ENCODE data around the gene STYXL1. TPM values are rescaled to one million over a fixed set of nuclear protein-coding genes. Genes with fewer than 3 reads are reported as not detected.

Gene STYXL1
- total RNA-seq, 4 donors from 2014 or later: 8.7 to 18.1 (median 12.5) TPM

DNA sequence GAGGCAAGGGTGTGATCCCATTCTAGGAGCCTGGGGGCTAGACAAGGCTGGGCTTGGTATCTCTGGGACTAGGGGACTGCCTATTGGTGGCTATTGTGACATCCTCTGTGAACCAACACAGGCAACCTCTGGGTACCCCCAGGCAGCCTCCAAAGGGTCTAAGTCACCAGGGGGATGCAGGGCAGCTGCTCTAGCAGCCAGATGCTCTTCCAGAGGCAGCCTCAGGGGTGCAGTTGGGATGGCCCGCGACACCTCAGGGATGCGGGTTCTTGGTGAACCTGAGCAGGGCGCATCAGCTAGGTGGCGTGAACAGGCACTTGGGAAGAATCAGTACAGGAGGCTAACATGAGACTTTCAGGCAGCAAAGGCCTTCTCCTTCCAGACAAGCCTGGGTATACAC is 51.8 kb downstream of the STYXL1 start:
- TF ChIP-seq EP300 (IDR thresholded peaks at IDR 0.05): no peak
- TF ChIP-seq, protein P1, sequence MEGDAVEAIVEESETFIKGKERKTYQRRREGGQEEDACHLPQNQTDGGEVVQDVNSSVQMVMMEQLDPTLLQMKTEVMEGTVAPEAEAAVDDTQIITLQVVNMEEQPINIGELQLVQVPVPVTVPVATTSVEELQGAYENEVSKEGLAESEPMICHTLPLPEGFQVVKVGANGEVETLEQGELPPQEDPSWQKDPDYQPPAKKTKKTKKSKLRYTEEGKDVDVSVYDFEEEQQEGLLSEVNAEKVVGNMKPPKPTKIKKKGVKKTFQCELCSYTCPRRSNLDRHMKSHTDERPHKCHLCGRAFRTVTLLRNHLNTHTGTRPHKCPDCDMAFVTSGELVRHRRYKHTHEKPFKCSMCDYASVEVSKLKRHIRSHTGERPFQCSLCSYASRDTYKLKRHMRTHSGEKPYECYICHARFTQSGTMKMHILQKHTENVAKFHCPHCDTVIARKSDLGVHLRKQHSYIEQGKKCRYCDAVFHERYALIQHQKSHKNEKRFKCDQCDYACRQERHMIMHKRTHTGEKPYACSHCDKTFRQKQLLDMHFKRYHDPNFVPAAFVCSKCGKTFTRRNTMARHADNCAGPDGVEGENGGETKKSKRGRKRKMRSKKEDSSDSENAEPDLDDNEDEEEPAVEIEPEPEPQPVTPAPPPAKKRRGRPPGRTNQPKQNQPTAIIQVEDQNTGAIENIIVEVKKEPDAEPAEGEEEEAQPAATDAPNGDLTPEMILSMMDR (IDR thresholded peaks at IDR 0.05): no peak
- no peak for TF ChIP-seq POLR2AphosphoS5 (IDR thresholded peaks at IDR 0.05)
- TF ChIP-seq POLR2A (IDR thresholded peaks at IDR 0.05): no peak
- no CpG with 5 or more reads among the region's 5 CpGs for WGBS, 2 donors (ENCODE audit: low coverage in 1 of 2)
- H3K27ac ChIP-seq: no peak overlapping the region
- H3K9me3 ChIP-seq: no peaks in the 10 kb centered on the region
- H3K27me3 ChIP-seq: no peaks in the 10 kb centered on the region
- H3K4me3 ChIP-seq: no peak overlapping the region
- peaks cover 0 to 37% (median 6%) of the 10 kb centered on the region in 3 donors for H3K4me1 ChIP-seq
- peaks cover 0 to 27% of the 10 kb centered on the region in 2 donors for H3K36me3 ChIP-seq
- no peak for ATAC-seq

DNA sequence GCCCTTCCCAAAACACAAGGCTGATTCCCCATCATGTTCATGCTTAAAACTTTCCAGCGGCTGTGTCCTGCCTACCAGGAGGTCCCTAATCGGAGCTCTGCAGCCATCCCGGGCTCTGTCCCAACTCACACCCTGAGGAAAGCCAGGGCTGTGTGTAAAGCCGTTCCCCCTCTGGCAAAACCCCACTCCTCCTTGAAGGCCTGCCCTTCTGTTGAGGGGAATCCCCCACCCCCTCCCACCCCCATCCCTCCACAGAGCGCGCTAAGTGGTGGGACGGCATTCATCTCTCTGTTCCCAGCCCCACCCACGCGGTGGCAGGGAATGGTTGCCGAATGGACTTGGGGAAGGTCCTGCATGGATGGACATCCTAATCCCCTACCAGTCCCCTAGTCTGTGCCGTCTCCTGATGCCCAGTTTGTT is 52.7 kb downstream of the STYXL1 start:
- Histone ChIP-seq H3K27ac (peak overlapping the region; percentile 58 to 100 (median 94)), H3K36me3 (peaks cover 0 to 18% of the 10 kb centered on the region in 2 donors), H3K27me3 (no peaks in the 10 kb centered on the region), H3K9me3 (no peaks in the 10 kb centered on the region), H3K4me1 (peaks cover 0 to 46% (median 10%) of the 10 kb centered on the region in 3 donors), H3K4me3 (peak overlapping the region; percentile 57 to 82)
- ATAC-seq: peak; percentile 1
- whole genome bisulfite sequencing, 2 donors (ENCODE audit: low coverage in 1 of 2): 0 to 52% methylated on average over 1 to 4 of the region's 11 CpGs
- TF ChIP-seq POLR2AphosphoS5 (IDR thresholded peaks at IDR 0.05): no peak
- TF ChIP-seq POLR2A (IDR thresholded peaks at IDR 0.05): no peak
- TF ChIP-seq, protein P1 (IDR thresholded peaks at IDR 0.05): no peak
- no peak for TF ChIP-seq EP300 (IDR thresholded peaks at IDR 0.05)

DNA sequence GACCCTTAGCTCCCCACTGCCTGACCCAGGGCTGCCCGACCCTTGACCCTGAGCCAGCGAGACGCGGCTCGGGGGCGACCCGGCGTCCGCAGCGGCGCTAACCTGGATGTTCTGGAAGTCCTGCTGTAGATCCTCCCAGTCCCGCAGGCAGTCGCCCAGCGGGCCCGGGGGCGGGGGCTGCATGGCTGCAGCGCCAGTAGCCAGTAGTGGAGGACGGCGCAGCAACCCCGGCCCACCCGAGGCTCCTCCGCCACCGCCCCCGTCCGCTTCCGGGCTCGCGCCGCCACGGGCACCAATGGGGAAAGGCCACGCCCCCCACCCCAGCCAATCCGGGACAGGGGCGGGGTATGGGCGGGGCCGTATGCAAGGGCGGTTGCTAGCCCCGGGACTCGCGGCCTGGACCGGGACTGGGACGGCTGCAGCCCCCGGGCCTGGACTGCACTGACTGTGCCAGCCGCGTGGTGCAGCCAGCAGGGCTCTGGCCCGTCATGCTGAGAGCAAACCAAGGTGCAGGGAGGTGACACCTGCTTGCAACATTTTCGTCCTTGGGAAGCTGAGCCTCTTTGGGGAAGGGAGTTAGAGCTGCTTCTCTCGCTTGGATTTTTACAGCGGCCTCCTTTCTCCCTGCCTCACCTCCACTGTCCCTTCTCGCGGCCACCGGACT is 53.3 kb downstream of the STYXL1 start, which contains the start of gene TMEM120A:
Gene TMEM120A, minus strand, starts transcription at position 208 of the 664 bp plus-strand sequence. Its CDS starts 25 bp downstream, at position 183.
- Histone ChIP-seq H3K36me3 (peaks cover 0 to 15% of the 10 kb centered on the region in 2 donors), H3K27ac (peak within 1 kb of the TSS; percentile 73 to 100 (median 94)), H3K27me3 (no peaks in the 10 kb centered on the region), H3K9me3 (no peaks in the 10 kb centered on the region), H3K4me3 (peak within 1 kb of the TSS; percentile 57 to 82), H3K4me1 (peaks cover 0 to 52% (median 15%) of the 10 kb centered on the region in 3 donors)
- TF ChIP-seq, protein P1 (IDR thresholded peaks at IDR 0.05): peak in 2 of 4 experiments; percentile 4 to 25
- TF ChIP-seq POLR2A (IDR thresholded peaks at IDR 0.05) (peak; percentile 91 to 93), EP300 (IDR thresholded peaks at IDR 0.05) (no peak), POLR2AphosphoS5 (IDR thresholded peaks at IDR 0.05) (peak; percentile 92)
- peak; percentile 94 for ATAC-seq
- WGBS, 2 donors (ENCODE audit: low coverage in 1 of 2): 0 to 20% methylated on average over 1 to 6 of the region's 51 CpGs

DNA sequence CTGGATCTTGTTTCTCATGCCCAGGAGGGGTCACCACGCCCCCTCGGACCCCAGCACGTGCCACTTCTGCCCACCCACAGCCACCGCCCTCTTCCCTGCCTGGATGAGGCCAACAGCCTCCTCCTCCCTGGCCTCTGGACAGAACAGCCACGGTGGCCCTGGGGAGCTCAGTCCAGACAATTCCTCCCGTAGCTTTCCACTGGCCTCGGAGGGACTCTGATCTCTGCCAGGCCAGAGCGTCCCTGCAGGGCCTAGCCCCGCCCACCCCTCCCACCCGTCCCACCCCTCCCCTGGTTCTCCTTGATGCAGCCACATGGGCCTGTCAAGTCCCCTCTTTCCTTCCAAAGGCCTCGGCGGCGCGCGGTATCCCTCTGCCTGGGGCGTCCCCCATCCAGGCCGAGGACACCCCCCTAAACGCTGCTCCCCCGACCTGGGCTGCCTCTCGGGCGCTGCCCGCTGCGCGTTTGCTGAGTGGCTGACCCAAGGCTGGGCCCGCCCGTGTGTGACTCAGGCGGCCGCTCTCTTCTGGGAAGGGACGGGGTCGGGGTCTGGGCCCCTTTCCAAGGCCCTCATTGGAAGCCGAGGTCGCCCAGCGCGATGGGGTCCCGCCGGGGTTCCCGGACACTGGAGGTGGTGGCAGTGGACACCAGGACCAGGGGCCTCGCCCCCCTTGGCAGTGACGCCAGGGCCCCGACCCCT is 54.0 kb downstream of the STYXL1 start:
- peak; percentile 64 for ATAC-seq
- no CpG with 5 or more reads among the region's 40 CpGs for WGBS, 2 donors (ENCODE audit: low coverage in 1 of 2)
- Histone ChIP-seq H3K36me3 (peaks cover 0 to 11% of the 10 kb centered on the region in 2 donors), H3K4me3 (peak overlapping the region; percentile 57 to 82), H3K27me3 (no peaks in the 10 kb centered on the region), H3K27ac (peak overlapping the region; percentile 73 to 100 (median 94)), H3K9me3 (no peaks in the 10 kb centered on the region), H3K4me1 (peaks cover 0 to 58% (median 18%) of the 10 kb centered on the region in 3 donors)
- TF ChIP-seq POLR2A (IDR thresholded peaks at IDR 0.05) (no peak), POLR2AphosphoS5 (IDR thresholded peaks at IDR 0.05) (peak; percentile 4)
- TF ChIP-seq, protein P1 (IDR thresholded peaks at IDR 0.05): no peak
